Mucosa of gallbladder (tissue), 1 donor: Measurements from ENCODE around the gene PTER. TPM values are rescaled to one million over a fixed set of nuclear protein-coding genes. Genes with fewer than 3 reads are reported as not detected.

Experiments used
- DNase-seq: peaks from one replicate; pipeline ENCODE4 v3.0.0-alpha.2; 2020; ENCODE audit warnings: low spot score
- total RNA-seq: library from RNA; stranded (reverse); gene quantifications from one replicate; pipeline ENCODE4 v1.2.1, GENCODE V29; 2021
- donor health status: DM: no; HTN: no; CAD: no.

The PTER gene
- 11.8 TPM for total RNA-seq

DNA sequence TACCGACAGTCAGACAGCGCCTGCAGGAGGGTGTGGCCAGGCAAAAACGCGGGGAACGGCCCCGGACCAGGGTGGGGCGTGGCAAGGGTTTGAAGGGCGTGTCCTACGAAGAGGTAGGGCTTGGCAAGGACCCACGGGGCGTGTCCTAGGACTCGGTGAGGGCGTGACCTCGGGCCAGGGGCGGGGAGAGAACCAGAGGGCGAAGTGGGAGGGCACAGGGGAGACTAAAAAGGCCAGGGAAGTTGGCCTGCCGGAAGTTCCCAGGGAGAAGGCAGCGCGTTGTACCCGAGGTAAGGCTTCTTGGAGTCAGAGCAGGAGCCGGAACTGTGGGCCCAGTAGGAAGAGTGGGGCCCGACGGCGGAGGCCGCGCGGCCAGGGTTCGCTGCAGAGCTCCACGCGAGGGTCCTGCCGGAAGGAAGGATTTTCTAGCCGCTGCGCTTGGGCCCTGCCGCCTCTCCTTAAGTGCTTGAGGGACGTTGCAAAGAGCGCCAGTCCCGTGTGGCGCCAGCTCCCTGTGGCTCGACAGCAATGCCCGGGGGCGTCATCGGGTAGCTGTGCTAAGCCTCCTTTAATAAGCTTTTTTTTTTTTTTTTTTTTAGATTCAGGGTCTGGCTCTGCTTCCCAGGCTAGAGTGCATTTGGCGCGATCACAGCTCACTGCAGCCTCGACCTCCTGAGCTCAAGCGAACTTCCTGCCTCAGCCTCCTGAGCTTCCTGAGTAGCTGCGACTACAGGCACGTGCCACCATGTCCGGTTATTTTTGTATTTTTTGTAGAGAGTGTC lies at the start of gene PTER:
TSS of gene PTER (plus strand) at position 253 of the 782 bp plus-strand sequence. CDS start 47,375 bp downstream, outside the sequence.
- DNase-seq, result peak; percentile 95

DNA sequence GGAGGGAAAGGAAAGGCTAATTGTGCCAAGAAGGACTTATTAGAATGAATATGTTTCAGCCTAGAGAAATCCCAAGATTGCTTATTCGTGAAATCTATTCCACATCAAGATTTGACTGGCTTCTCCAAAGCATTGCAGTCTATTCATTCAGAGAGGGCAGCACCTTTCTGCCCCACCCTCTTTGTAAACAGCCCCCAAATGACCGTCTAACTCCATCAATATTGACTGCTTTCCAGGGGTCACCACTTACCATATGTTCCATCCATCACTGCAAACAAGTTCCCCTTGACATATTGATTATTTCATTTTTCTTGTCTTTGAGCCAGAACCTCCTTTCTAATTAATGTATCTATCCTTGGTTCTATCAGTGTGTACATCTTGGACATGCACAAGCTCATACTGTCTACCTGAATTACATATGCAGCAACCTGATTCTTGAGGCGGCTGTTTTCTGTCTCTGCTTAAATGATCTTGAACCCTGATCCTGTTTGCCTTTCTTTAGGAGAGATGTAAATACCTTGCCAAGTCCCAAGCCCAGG lies 44.2 kb upstream of the PTER start:
- no peak for DNase-seq

GRCh38 chr10:16393271-16393858 lies 43.4 kb upstream of the PTER start:
- DNase-seq, result no peak

- DNase-seq, result no peak
Measured at GRCh38 chr10:16401416-16401815, 35.4 kb upstream of the PTER start.

DNA sequence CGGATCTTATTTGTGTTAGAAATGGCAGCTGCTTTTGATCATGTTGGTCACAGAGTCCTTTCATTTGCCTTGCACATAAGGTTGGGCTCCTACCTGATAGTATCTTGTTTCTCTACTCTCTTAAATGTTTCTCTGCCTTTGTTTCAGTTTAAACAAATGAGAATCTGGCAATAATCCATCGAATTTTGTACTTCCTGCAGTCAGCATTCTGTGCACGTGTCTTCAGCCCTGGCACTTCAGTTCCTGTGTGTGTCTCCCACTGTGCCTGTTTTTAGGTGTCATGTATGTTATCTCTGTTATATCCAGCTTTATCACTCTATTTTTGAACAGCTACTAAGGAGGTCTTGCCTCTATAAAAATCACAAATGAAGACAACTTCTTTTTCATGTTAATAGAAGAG lies 28.4 kb upstream of the PTER start:
- DNase-seq, result no peak

DNA sequence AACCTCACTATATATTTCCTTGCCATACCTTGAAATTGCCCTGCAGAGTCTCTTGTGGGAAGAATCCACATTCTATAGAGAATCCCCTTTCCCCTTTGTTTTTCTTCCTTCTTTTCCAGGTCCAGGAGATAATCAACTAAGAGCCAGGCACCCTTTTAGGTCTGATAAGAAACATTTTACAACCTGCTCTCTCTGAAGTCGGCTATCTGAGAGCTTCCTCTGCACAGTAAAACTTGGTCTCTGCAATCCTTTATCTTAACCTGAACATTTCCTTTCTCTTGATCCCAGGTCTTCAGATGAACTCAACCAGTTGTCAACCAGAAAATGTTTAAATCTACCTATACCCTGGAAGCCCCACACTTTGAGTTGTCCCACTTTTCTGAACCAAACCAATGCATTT lies 19.5 kb upstream of the PTER start:
- no peak for DNase-seq

DNA sequence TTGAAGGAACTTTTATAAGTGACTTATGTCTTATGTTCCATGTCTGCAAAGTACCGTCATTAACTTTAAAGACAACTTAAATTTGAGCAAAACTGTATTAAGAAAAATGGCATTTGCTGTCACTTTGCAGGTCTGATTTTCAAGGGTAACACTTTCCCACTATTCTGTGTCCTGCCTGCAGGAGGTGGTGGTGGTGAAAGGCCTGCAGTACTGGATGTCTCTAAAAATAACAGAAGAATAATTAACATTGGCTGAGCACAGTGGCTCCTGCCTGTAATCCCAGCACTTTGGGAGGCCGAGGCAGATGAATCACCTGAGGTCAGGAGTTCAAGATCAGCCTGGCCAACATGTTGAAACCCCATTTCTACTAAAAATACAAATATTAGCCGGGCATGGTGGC lies 13.2 kb upstream of the PTER start:
- no peak for DNase-seq

- DNase-seq, result no peak
Measured at GRCh38 chr10:16425449-16425848, 11.4 kb upstream of the PTER start.

DNA sequence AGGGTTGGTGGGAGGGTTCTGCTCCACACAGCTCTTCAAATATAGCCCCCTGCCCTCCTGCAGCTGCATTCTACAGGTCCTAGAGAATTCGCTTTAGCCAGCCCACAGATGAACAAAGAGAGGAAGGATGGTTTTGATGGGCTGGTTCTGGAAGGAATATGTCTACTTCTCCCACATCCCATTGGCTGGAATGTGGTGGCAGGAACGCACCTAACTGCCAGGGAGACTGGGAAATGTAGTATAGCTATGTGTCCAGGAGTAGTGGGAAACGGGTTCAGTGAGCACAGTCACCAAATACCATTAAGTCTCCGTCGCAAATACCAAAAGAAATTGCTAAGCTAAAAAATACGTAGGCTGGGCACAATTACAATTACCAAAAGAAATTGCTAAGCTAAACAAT lies 7.3 kb upstream of the PTER start:
- no peak for DNase-seq

DNA sequence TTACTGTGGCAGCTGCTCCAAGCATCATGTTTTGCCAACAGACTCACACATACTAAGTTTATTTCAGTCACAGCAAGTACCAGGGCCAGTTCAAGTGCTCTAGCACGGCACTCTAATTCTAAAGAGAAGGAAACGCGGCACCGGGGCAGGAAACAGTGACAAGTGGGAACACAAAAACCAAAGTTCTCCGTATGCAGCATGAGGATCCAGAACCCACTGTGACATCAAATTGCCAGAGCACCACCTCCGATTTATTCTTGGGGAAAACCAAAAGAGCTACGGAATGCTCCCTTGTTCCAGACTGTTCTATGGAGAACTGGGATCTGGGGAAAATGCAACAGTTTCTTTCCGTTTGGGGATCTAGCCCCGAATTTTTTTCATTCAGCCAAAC lies 448 bp upstream of the PTER start:
- DNase-seq, result no peak

DNA sequence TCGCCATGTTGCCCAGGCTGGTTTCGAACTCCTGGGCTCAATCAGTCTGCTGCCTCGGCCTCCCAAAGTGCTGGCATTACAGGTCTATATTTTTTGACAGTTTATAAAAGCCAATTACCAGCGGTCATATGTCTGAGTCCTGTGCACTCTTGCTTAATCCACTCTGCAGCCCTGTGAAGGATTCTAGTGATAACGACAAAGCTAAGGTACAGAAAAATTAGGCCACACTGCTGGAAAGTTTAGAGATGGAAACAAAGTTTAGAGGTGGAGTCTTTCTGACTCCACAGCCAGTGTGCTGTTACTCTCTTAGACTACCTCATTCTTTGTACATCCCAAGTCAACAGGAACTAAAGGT lies 707 bp downstream of the PTER start:
- no peak for DNase-seq

GRCh38 chr10:16439295-16439694 lies 2.5 kb downstream of the PTER start:
- no peak for DNase-seq

GRCh38 chr10:16440396-16441133 lies 3.8 kb downstream of the PTER start:
- peak; percentile 25 for DNase-seq

DNA sequence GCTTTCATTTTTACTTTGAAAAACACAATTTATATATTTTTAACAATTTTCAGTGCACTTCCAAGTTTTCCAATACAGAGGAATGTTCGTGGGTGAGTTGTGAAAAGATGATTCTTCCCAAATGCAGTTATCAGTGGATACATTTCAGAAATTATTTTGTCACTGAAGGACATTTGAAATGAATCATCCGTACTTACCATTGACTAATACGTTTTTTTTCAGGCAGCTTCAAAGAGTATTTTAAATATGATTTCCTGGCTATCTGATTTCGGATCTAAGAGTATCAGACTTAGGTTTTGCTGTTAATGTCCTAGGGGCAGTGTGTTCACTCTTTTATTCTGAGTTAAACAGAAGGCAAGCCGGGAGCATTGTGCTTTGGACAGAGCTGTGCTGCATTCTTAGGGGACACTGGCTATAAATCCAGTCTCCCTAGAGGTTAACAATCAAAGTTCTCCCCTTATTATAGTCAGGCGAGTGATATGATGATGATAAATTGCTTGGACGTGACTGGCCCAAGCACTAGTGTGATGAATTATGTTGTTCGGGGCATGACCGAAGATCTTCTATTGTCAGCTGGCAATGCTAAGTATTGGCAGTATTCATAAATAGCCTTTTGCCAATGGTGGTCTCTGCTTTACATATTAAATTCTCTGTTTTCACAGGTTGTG lies 4.5 kb downstream of the PTER start:
- DNase-seq, result no peak

GRCh38 chr10:16442914-16443313 lies 6.1 kb downstream of the PTER start:
- no peak for DNase-seq

- no peak for DNase-seq
Measured at GRCh38 chr10:16445770-16446469, 9.1 kb downstream of the PTER start.

- DNase-seq, result no peak
Measured at GRCh38 chr10:16449454-16449853, 12.6 kb downstream of the PTER start.

- DNase-seq, result no peak
Measured at GRCh38 chr10:16458166-16458955, 21.6 kb downstream of the PTER start.

DNA sequence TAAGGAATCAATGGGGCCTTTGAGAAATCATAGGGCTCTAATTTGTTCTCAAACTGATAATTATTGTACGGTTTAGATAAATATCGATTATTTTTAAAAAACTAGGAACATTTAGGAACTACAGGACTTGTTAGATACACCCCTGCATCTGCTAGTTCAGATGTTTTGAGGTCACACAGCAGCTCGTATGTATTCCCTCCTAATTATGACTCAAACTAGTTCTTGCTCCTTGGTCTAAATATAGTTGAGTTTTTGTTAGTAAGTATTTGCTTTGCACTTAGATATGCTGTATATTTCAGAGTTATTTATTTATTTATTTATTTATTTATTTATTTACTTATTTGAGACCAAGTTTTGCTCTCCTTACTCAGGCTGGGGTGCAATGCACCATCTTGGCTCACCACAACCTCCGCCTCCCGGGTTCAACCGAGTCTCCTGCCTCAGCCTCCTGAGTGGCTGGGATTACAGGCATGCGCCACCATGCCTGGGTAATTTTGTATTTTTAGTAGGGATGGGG lies 22.7 kb downstream of the PTER start:
- no peak for DNase-seq

DNA sequence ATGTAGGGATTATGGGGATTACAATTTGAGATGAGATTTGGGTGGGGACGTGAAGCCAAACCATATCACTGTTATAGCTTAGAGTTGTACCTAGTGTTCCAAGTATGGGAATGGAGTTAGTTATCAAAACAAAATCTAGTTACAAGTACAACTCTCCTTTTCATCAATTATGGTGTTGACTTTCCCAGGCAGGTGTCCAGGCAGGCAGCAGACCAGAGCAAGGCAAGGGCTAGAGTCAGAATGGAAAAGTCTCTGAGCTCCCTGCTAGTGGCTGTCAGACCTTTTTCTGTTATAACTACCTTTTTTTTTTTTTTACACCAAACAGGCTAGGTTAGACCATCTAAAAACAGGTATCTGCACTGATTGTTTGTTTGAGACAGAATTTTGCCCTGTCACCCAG lies 29.2 kb downstream of the PTER start:
- DNase-seq, result no peak

DNA sequence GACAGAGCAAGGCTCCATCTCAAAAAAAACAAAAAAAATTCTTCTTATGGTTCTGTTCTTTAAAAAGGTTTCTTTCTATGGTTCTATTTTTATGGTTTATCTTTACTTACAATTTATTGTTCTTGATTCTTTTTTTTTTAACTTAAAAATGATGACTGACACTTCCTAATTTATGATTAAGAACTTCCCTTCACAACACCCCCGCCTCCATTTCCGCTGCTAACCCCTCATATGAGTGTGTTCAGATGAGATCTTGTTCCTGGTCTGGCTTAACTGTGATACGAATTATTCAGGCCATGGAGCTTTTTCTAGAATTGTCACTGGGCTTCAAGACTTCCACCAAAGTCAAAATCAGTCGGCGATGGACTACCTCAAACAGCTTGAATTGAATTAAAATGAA lies 33.9 kb downstream of the PTER start:
- DNase-seq, result no peak
